ENCODE results near the gene WBP2.

GRCh38 chr17:75896415-75897159, 41.5 kb upstream of the WBP2 start, which contains the start of gene TRIM65:
- TF ChIP-seq CTCF (conservative IDR thresholded peaks at IDR 0.05; ENCODE audit: low read length) (peak; percentile 54), EZH2phosphoT487 (IDR thresholded peaks at IDR 0.05; ENCODE audit: borderline replicate concordance, low read depth, low read length) (no peak)

Data from OCI-LY7 (cell line).